ENCODE results near the gene DUS1L.

The DUS1L gene

DNA sequence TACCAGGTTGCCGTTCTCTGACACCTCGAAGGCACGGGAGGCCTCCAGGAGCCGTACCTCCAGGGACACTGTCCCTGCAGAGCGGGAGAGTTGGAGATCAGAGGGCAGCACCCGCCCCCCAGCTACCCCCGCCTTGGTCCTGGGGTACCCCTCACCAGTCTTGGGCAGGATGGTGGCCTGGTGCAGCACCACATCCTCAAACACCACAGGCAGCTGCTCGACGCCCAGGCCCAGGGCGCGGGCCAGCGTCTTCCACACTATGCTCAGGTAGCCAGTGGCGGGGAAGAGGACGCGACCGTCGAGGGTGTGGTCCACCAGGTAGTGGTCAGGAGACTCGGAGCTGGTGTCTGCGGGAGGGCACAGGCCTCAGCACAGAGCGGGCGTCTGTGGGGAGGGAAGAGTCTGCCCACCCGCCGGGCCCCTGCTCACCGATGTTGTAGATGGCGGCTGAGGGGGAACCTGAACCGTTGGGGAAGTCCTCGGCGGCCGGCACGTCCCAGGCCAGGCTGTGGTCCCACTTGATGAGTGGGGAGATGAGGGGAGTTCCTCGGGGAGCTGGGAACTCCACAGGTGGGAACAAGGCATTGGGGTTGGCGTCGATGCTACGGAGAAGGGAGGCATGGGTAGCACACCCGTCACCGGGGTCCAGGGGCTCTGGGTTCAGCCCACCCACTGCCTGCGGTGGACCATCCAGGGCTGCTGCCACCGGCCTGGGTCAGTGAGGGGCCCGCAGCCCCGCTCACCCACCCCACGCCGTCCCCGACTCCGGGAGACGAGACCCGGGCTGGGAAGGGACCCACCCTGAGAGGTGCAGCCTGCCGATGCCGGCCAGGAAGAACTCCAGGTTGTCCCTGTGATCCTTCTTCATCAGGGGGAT, 22.6 kb upstream of the DUS1L start:
- no peak for DNase-seq (ENCODE audit: low spot score)

GRCh38 chr17:82086941-82087906, 21.6 kb upstream of the DUS1L start:
- DNase-seq (ENCODE audit: low spot score), result no peak

DNA sequence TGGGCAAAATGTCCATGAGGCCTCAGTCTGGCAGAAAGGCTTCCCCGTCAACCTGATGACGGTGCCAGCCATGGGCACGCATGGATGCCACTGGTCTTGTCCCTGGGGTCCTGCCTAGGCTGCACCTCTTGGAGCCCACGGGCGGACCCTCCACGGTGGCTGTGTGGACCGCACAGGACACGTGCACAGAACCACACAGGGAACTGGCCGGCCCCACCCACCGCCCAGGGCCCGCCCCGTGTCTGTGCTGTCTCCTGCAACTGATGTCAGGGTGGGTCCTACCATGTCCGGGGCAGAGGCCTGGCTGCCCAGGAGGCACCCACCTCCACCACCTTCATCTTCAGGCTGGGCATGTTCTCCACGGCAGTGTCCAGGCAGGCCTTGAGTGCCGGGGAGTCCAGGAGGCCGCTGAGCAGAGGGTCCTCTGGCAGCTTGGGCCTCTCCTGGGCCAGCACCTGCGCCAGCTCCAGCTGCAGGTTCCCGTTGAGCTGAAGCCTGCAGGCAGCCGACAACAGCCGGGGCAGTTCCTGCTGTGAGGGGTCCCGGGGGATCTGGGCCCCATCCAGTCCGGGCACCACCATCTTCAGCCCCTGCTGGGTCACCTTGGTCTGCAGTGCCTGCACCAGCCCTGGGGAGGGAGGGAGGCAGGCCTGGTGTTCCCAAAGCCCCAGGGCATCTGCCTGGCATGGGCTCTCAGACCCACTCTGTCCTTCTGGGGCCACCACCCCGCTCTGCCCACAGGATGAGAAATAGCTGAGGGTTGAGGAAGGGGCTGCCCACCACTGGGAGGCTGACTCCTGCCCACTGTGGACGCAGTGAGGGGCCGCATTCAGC, 20.5 kb upstream of the DUS1L start:
- no peak for DNase-seq (ENCODE audit: low spot score)

GRCh38 chr17:82085031-82085861, 19.6 kb upstream of the DUS1L start:
- DNase-seq (ENCODE audit: low spot score), result no peak

GRCh38 chr17:82084373-82085030, 18.9 kb upstream of the DUS1L start:
- no peak for DNase-seq (ENCODE audit: low spot score)

GRCh38 chr17:82083533-82084359, 18.1 kb upstream of the DUS1L start:
- DNase-seq (ENCODE audit: low spot score), result no peak

- DNase-seq (ENCODE audit: low spot score), result no peak
These were observed 17.4 kb upstream of the DUS1L start for GRCh38 chr17:82083009-82083408.

GRCh38 chr17:82082456-82082855, 16.9 kb upstream of the DUS1L start:
- DNase-seq (ENCODE audit: low spot score), result no peak

DNA sequence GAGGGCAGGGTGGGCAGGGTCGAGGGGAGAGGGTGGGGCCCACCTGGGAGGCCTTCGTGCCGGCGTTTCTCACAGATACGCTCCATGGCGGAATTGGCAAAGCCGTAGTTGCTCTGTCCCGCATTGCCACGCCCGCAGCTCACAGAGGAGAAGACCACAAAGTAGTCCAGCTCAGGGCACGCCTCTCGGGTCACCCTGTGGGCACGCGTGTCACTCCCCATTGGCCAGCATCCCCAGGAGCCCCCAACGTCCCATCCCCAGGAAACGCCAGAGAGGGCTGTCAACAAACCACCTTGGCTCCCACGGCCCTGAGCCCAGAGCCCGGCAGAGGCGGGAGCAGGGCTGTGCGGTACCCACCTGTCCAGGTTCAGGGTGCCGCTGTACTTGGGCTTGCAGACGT, 16.4 kb upstream of the DUS1L start:
- no peak for DNase-seq (ENCODE audit: low spot score)

GRCh38 chr17:82081546-82081945, 15.9 kb upstream of the DUS1L start:
- no peak for DNase-seq (ENCODE audit: low spot score)

DNA sequence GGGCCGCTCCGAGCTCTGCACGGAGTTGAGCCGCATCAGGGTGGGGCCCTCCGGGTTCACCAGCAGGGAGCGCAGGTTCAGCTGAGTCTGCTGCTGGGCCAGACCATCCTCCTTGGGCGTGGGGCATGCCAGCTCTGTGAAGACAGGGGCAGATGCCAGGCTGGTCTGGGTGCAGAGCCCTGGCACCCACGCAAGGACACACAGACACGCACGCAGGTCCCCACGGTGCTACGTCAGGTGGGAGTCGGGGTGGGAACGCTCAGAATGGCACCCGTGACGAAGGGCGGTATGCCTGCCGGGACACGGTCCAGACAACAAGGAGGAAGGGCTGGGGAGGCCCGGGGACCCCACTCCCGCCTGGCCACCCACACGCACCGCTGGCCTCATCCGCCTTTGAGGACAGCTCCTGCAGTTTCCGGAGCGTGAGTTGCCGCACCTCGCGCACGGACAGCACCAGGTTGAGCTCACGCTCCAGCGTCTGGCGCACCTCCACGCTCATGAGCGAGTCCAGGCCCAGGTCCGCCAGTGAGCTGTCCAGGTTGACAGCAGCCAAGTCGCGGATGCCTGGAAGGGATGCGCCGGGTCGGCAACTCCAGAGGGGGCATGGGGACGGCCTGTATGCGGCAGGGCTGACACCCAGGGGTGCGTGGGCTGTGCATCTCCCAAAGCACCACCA, 15.3 kb upstream of the DUS1L start:
- DNase-seq (ENCODE audit: low spot score), result no peak

DNA sequence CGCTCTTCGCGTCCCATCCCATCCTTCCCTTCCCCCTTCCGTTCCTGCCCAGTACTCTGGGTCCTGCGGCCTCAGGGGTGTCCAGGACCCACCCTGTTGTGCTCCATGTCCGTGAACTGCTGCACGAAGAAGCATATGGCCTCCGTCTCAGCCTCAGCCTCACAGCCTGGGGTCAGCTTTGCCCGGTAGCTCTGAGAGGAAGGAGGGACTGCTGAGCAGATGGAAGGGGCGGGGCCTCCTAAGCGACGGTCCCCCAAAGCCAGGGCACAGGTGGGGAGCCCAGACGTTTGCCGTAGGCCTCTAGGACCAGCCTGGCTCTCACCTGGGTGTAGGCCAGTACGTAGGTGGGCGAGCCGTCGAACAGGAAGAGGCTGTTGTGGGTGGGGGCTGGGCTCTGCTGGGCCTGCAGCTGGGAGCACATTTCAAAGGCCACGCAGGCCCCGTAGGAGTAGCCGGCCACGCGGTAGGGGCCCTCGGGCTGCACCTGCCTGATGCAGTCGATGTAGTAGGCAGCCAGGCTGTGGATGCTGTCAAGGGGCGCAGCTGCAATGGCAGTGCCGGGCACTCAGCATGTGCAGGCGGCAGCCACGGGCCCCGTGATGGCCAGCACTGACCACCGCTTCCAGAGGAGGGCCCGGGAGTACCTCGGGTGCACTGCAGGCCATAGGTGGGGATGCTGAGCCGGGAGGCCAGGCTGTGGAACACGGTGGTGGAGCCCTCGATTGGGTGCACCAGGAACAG, 14.6 kb upstream of the DUS1L start:
- no peak for DNase-seq (ENCODE audit: low spot score)

DNA sequence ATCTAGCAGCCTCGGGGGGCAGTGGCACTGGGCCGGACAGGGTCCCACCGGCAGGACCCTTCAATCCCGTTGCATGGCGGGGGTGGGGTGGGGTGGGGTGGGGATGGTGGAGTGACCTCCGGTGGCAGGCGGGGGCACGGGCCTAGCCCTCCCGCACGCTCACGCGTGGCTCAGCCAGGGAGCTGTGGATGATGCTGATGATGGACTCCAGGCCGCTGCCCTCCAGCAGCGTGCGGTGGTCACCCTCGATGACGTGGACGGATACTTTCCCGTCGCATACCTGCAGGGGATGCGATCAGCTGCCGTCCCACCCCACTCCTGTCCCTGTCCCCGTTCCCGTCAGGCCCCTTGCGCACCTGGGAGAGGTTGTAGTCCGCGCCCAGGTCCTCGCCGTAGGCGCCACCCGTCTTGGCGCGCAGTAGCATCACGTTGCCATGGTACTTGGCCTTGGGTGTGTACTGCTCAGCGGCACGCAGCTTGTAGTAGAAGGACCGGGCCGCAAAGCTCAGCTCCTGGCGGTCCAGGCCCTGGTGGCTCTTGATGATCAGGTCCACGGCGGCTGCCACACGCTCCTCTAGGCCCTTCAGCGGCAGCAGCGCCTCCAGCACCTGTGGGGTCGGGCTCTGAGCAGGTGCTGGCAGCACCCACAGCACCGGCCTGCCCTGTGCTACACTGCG, 13.5 kb upstream of the DUS1L start:
- DNase-seq (ENCODE audit: low spot score), result no peak

DNA sequence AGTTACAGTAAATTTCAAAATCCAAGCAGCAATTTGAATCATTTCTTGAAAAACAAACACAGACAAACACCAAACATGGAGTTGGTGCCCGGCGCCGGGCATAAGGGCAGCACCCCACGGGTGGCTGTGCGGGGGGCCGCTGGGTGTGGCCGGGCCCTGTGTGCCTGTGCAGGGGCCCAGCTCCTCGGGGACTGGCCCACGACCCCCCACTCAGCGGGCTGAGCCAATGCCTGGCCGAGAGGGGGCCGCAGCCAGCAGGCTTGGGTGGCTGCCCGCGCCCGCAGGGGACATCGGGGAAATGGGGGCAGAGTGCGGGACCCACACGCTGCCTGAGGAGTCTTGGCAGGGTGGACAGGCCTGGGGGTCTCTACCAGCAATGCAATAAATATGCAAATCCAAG, 12.8 kb upstream of the DUS1L start:
- no peak for DNase-seq (ENCODE audit: low spot score)

GRCh38 chr17:82077617-82078358, 12.2 kb upstream of the DUS1L start:
- no peak for DNase-seq (ENCODE audit: low spot score)

GRCh38 chr17:82076785-82077591, 11.4 kb upstream of the DUS1L start:
- DNase-seq (ENCODE audit: low spot score), result no peak
